K562 (cell line): Measurements from ENCODE around the gene UNC119. TPM values are rescaled to one million over a fixed set of nuclear protein-coding genes. Genes with fewer than 3 reads are reported as not detected.
A peak's percentile ranks its signal among the peaks of the same experiment; 100 is the strongest.

Experiments used
- ATAC-seq: fragments of 200-7000 bp; cut with Tn5 transposase; 3 replicates; pipeline ENCODE4 v1.9.1; 2020; ENCODE audit warnings: moderate library complexity
- BruUV-seq: library from RNA; stranded (reverse); fragments of 400-500 nt; replicated peaks from 2 replicates; lab custom pipeline; 2021; lab: Mats Ljungman, UMichigan
- CTCF ChIA-PET: fragments of 300-600 bp; formaldehyde crosslinking; extraction: SDS; loops from one replicate; lab custom pipeline; 2021; ENCODE audit warnings: low intra/inter-chr PET ratio; lab: Yijun Ruan, JAX
- POLR2A ChIA-PET: fragments of 300-600, 350-650 bp; sonication (Branson Sonifier 250); formaldehyde crosslinking; extraction: SDS; loops from one replicate; lab custom pipeline; 2021; ENCODE audit warnings: antibody characterized with exemption, inconsistent platforms; lab: Yijun Ruan, JAX
- DNase-seq, 4 experiments: peaks; one replicate each; pipeline versions ENCODE4 v3.0.0 to v3.0.0-alpha.2; 2011 to 2018; ENCODE audit warnings: low spot score in 3 of 4, mixed read lengths in 3 of 4; ENCODE audit errors: extremely low read depth in 1 of 4
- FAIRE-seq: peaks from 2 replicates; lab custom pipeline; 2011; peaks lifted over from hg19 to GRCh38; lab: Jason Lieb, UNC
- H2AFZ ChIP-seq: 2 replicates; pipeline ENCODE4 v1.6.0; 2011; ENCODE audit warnings: low read depth, low read length, control low read depth, inconsistent platforms
- H3K27ac ChIP-seq: fragments of 200-600 bp; 3 replicates; pipeline ENCODE4 v1.8.0; 2011; ENCODE audit warnings: low read depth, mild to moderate bottlenecking, control low read depth, inconsistent platforms, low read length, moderate library complexity, mixed read lengths; ENCODE audit errors: extremely low read depth
- H3K27me3 ChIP-seq, 2 experiments: fragments of 300-600 bp in 1 of 2; 2 replicates in 1 of 2; 3 replicates in 1 of 2; pipeline versions ENCODE4 v1.6.0 to v1.8.0; 2011; ENCODE audit warnings: inconsistent platforms in 2 of 2, low read length in 2 of 2, mild to moderate bottlenecking in 1 of 2, mixed read lengths in 1 of 2, moderate library complexity in 1 of 2; ENCODE audit not compliant: control insufficient read depth in 2 of 2, insufficient read depth in 2 of 2
- H3K36me3 ChIP-seq: fragments of 300-600 bp; 3 replicates; pipeline ENCODE4 v1.8.0; 2011; ENCODE audit warnings: mild to moderate bottlenecking, low read length, inconsistent platforms; ENCODE audit not compliant: control insufficient read depth, insufficient read depth
- H3K4me1 ChIP-seq, 2 experiments: fragments of 200-600 bp in 1 of 2; replicated peaks in 1 of 2; 2 replicates in 1 of 2; 3 replicates in 1 of 2; pipeline versions ENCODE4 v1.5.1 to v1.8.0; 2011; ENCODE audit warnings: inconsistent platforms in 2 of 2, low read length in 2 of 2, mild to moderate bottlenecking in 1 of 2, mixed read lengths in 1 of 2, moderate library complexity in 1 of 2; ENCODE audit not compliant: control insufficient read depth in 2 of 2, insufficient read depth in 2 of 2
- H3K4me2 ChIP-seq: 2 replicates; pipeline ENCODE4 v1.6.1; 2011; ENCODE audit warnings: low read length, control low read depth, inconsistent platforms, mixed read lengths; ENCODE audit not compliant: insufficient read depth
- H3K4me3 ChIP-seq: fragments of 200-600 bp; sonication (generic), shearing (Covaris generic); 2 replicates; pipeline ENCODE4 v1.5.1; 2016; ENCODE audit warnings: control low read depth, inconsistent platforms
- H3K79me2 ChIP-seq: fragments of 200-600 bp; 3 replicates; pipeline ENCODE4 v1.8.0; 2011; ENCODE audit warnings: low read length, inconsistent platforms; ENCODE audit not compliant: control insufficient read depth, insufficient read depth
- H3K9ac ChIP-seq, 2 experiments: 2 replicates each; pipeline versions ENCODE4 v1.6.0 to v1.6.1; 2011; ENCODE audit warnings: low read depth in 2 of 2, low read length in 2 of 2, control low read depth in 1 of 2, inconsistent platforms in 1 of 2, mild to moderate bottlenecking in 1 of 2, mixed read lengths in 1 of 2; ENCODE audit not compliant: insufficient read depth in 1 of 2
- H3K9me1 ChIP-seq: one replicate; pipeline ENCODE4 v1.6.0; 2011; ENCODE audit warnings: inconsistent platforms, mild to moderate bottlenecking, low read length, moderate library complexity; ENCODE audit not compliant: control insufficient read depth, insufficient read depth
- H3K9me3 ChIP-seq: replicated peaks from 2 replicates; pipeline ENCODE4 v1.5.1; 2011; ENCODE audit warnings: low read depth, low read length, inconsistent platforms; ENCODE audit not compliant: control insufficient read depth, insufficient read depth
- H4K20me1 ChIP-seq: replicated peaks from 2 replicates; pipeline ENCODE4 v1.6.1; 2011; ENCODE audit warnings: low read length, inconsistent platforms, mixed read lengths; ENCODE audit not compliant: control insufficient read depth, insufficient read depth
- ARID3B ChIP-seq: fragments of 250-450 bp; sonication (Bioruptor Pico); IDR thresholded peaks from 2 replicates; pipeline ENCODE4 v1.4.0; 2020; ENCODE audit warnings: borderline replicate concordance
- BRD9 ChIP-seq: fragments of 450-650 bp; IDR thresholded peaks from 2 replicates; pipeline ENCODE4 v1.6.1; 2018; ENCODE audit warnings: low read depth; ENCODE audit not compliant: partially characterized antibody
- ETV6 ChIP-seq, 3 experiments: fragments of 150-350 bp in 1 of 3; sonication (generic) in 1 of 3; formaldehyde crosslinking in 1 of 3; IDR thresholded peaks; 2 replicates each; pipeline versions ENCODE4 v1.6.1 to v1.8.0; 2014 to 2022; ENCODE audit warnings: borderline replicate concordance in 2 of 3, low read depth in 2 of 3, antibody characterized with exemption in 1 of 3, low read length in 1 of 3, mild to moderate bottlenecking in 1 of 3, missing genetic modification reagents in 1 of 3
- FOSL1 ChIP-seq: fragments of 200-800 bp; sonication (Bioruptor generic); conservative IDR thresholded peaks from 2 replicates; pipeline ENCODE4 v1.6.1; 2016; ENCODE audit warnings: missing genetic modification characterization, missing compliant biosample characterization
- HDAC3 ChIP-seq: fragments of 450-650 bp; IDR thresholded peaks from 2 replicates; pipeline ENCODE4 v1.6.1; 2018; ENCODE audit warnings: borderline replicate concordance, mild to moderate bottlenecking, moderate library complexity; ENCODE audit not compliant: partially characterized antibody
- NR2C2 ChIP-seq, 2 experiments: fragments of 200-800 bp in 1 of 2; sonication (Bioruptor generic) in 1 of 2; sonication (generic) in 1 of 2; formaldehyde crosslinking in 1 of 2; IDR thresholded peaks; 2 replicates each; pipeline versions ENCODE4 v1.6.1 to v1.8.0; 2016 to 2022; ENCODE audit warnings: mild to moderate bottlenecking in 1 of 2, missing compliant biosample characterization in 1 of 2, missing genetic modification characterization in 1 of 2, missing genetic modification reagents in 1 of 2
- PCBP1 ChIP-seq: fragments of 200-400 bp; formaldehyde crosslinking; IDR thresholded peaks from 2 replicates; pipeline ENCODE4 v1.6.1; 2018; ENCODE audit warnings: mild to moderate bottlenecking, low read depth, low read length; ENCODE audit not compliant: poor library complexity, severe bottlenecking
- RBM22 ChIP-seq: fragments of 200-400 bp; formaldehyde crosslinking; IDR thresholded peaks from 2 replicates; pipeline ENCODE4 v1.6.1; 2018; ENCODE audit warnings: low read length, low read depth; ENCODE audit not compliant: poor library complexity, severe bottlenecking
- RBM25 ChIP-seq: fragments of 200-400 bp; formaldehyde crosslinking; IDR thresholded peaks from 2 replicates; pipeline ENCODE4 v1.6.1; 2018; ENCODE audit warnings: low read length, low read depth, moderate library complexity; ENCODE audit not compliant: severe bottlenecking
- TAF7 ChIP-seq: fragments of 450-650 bp; IDR thresholded peaks from 2 replicates; pipeline ENCODE4 v1.6.1; 2016; ENCODE audit warnings: missing genetic modification characterization, missing compliant biosample characterization
- TEAD2 ChIP-seq: fragments of 450-650 bp; IDR thresholded peaks from 2 replicates; pipeline ENCODE4 v1.6.1; 2016; ENCODE audit warnings: missing genetic modification characterization, control low read depth, missing compliant biosample characterization
- ZBTB2 ChIP-seq: fragments of 450-650 bp; IDR thresholded peaks from 2 replicates; pipeline ENCODE4 v1.6.1; 2016; ENCODE audit warnings: antibody characterized with exemption
- ZFP36 ChIP-seq: fragments of 150-350 bp; IDR thresholded peaks from 2 replicates; pipeline ENCODE4 v1.6.1; 2018; ENCODE audit warnings: low read length, low read depth; ENCODE audit not compliant: partially characterized antibody
- ZNF436 ChIP-seq: fragments of 250-450, 450-650 bp; sonication (Bioruptor Pico); formaldehyde crosslinking; IDR thresholded peaks from 2 replicates; pipeline ENCODE4 v1.7.0; 2020; ENCODE audit warnings: mild to moderate bottlenecking
- ZSCAN32 ChIP-seq: fragments of 450-650 bp; formaldehyde crosslinking; IDR thresholded peaks from 2 replicates; pipeline ENCODE4 v1.4.0; 2020; ENCODE audit warnings: mild to moderate bottlenecking, moderate library complexity
- WGBS: fragments of 100-300 bp; shearing (Covaris generic); methylation state at CpG from one replicate; pipeline ENCODE4 v1.1.6; 2016; ENCODE audit warnings: low coverage, mixed read lengths; ENCODE audit not compliant: insufficient coverage; ENCODE audit errors: missing lambda C conversion rate; 5-methylcytosine and 5-hydroxymethylcytosine counted together
- in situ Hi-C: fragments of 300-500 bp; cut with MboI; formaldehyde crosslinking; loops from 4 replicates; pipeline ENCODE4 v1.15.0; 2018; ENCODE audit warnings: inconsistent platforms, mixed read lengths
- intact Hi-C: fragments of 100-400 bp; cut with micrococcal nuclease; formaldehyde crosslinking; loops from 2 replicates; pipeline ENCODE4 v1.14.2; 2022
- polyA plus RNA-seq, 8 experiments: library from polyadenylated mRNA; depleted of rRNA in 4 of 8; stranded (reverse) in 5 of 8; unstranded in 3 of 8; fragments of >200 nt; fragmentation: Nextera tagmentation in 2 of 8; fragmentation: Illumina TruSeq in 1 of 8; extraction: Ambion mirVana in 2 of 8; extraction: Trizol in 1 of 8; gene quantifications; 2 replicates each; pipeline versions ENCODE4 v1.2.1 to v1.2.3, GENCODE V29; 2011 to 2014; ENCODE audit warnings: inconsistent platforms in 1 of 8, missing spikeins in 1 of 8
- total RNA-seq, 7 experiments: library from RNA; depleted of rRNA in 6 of 7; stranded (reverse); fragments of >200 nt in 6 of 7; fragmentation: Illumina TruSeq in 2 of 7; extraction: Trizol in 2 of 7; gene quantifications; 2 replicates each; pipeline versions ENCODE4 v1.2.1 to v1.2.3, GENCODE V29; 2011 to 2021; ENCODE audit warnings: low replicate concordance in 1 of 7
- TF ChIP-seq, protein P1 (sequence below): fragments of 450-650 bp; formaldehyde crosslinking; IDR thresholded peaks from 2 replicates; pipeline ENCODE4 v1.4.0; 2020; ENCODE audit warnings: mild to moderate bottlenecking, moderate library complexity

Gene UNC119
- total and polyA plus RNA-seq, 9 of the 15 experiments (the other 6 are each of a cell fraction or from before 2014, with no cell fraction given) = 0.37 to 47.7 (median 16.3) TPM

DNA sequence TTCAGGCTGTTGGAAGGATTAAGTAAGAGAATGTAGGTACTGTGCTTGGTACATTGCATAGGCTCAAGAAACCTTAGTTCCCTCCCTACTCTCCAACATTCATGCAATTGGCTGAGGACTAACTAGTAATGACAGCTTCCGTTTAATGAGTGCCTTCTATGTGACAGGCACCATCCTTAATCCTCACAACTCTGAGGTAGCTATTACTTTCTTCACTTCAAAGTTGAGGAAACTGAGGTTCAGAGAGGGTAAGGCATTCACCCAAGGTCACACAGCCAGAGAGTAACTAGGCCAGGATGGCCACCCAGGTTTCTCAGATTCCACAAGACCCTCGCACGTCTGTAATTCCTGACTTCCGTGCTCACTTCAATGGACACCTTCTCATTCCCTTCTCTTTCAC, 22.2 kb downstream of the UNC119 start:
- in situ Hi-C loops (no loop called here), intact Hi-C loops (no loop called here)
- Histone ChIP-seq H2AFZ (no peak overlapping the region), H4K20me1 (0 out of 2 replicates have a peak, but pooled peaks cover 8% of the 10 kb centered on the region), H3K9me1 (no peaks in the 10 kb centered on the region), H3K27me3 (peaks cover 5 to 27% of the 10 kb centered on the region in 2 experiments; a peak in 3 of 5 replicates), H3K9me3 (peaks cover 8% of the 10 kb centered on the region), H3K4me3 (no peak overlapping the region), H3K9ac (no peak overlapping the region), H3K27ac (no peak overlapping the region), H3K4me2 (no peak overlapping the region), H3K36me3 (no peaks in the 10 kb centered on the region), H3K4me1 (peaks cover 22 to 42% of the 10 kb centered on the region in 2 experiments; a peak in 4 of 5 replicates), H3K79me2 (no peaks in the 10 kb centered on the region)
- no peak for FAIRE-seq
- ATAC-seq = no peak
- BruUV-seq = no TSS peak
- no peak for DNase-seq
- POLR2A ChIA-PET = interaction anchor here (0.7 kb wide), 1 partner anchor 722 kb away, joined by 3 read pairs; no protein-coding TSS in a partner anchor
- CTCF ChIA-PET = no interaction called here
- 6% methylated on average over 4 of the region's 4 CpGs for WGBS
- TF ChIP-seq TEAD2 (tag) (no peak), FOSL1 (tag) (no peak), ZFP36 (peak; percentile 89), ETV6 (IDR thresholded peaks at IDR 0.05; ENCODE audit: borderline replicate concordance in 1 of 2, low read depth in 2 of 2, low read length in 1 of 2) (no peak), ETV6 (CRISPR knock-in tag; IDR thresholded peaks at IDR 0.05; ENCODE audit: borderline replicate concordance) (no peak), RBM22 (no peak), ZNF436 (CRISPR knock-in tag) (no peak), ZBTB2 (no peak), ARID3B (CRISPR knock-in tag) (no peak), PCBP1 (no peak), RBM25 (peak; percentile 97), BRD9 (peak; percentile 43), ZSCAN32 (CRISPR knock-in tag) (no peak), NR2C2 (CRISPR knock-in tag; IDR thresholded peaks at IDR 0.05) (no peak), NR2C2 (tag; IDR thresholded peaks at IDR 0.05) (no peak), HDAC3 (no peak), TAF7 (tag) (no peak)
- TF ChIP-seq, protein P1, sequence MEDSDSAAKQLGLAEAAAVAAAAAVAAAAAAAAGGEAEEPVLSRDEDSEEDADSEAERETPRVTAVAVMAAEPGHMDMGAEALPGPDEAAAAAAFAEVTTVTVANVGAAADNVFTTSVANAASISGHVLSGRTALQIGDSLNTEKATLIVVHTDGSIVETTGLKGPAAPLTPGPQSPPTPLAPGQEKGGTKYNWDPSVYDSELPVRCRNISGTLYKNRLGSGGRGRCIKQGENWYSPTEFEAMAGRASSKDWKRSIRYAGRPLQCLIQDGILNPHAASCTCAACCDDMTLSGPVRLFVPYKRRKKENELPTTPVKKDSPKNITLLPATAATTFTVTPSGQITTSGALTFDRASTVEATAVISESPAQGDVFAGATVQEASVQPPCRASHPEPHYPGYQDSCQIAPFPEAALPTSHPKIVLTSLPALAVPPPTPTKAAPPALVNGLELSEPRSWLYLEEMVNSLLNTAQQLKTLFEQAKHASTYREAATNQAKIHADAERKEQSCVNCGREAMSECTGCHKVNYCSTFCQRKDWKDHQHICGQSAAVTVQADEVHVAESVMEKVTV (CRISPR knock-in tag) = no peak
